Peyer's patch (tissue), 4 donors: Measurements from ENCODE around the gene ARHGAP28.

Source experiments
- POLR2A ChIP-seq, 2 donors: fragments of 450-650 bp; IDR thresholded peaks; one replicate each; pipeline ENCODE4 v1.5.1; 2017; ENCODE audit warnings: antibody characterized with exemption in 2 of 2, mild to moderate bottlenecking in 2 of 2, moderate library complexity in 2 of 2
- TF ChIP-seq, protein P1 (sequence below), 6 experiments: fragments of 450-650 bp in 4 of 6; fragments of 200-600 bp in 2 of 6; sonication (generic) in 1 of 6; IDR thresholded peaks; one replicate each; pipeline ENCODE4 v1.5.1; 2017 to 2019; ENCODE audit warnings: antibody characterized with exemption in 6 of 6, mild to moderate bottlenecking in 3 of 6, moderate library complexity in 1 of 6

DNA sequence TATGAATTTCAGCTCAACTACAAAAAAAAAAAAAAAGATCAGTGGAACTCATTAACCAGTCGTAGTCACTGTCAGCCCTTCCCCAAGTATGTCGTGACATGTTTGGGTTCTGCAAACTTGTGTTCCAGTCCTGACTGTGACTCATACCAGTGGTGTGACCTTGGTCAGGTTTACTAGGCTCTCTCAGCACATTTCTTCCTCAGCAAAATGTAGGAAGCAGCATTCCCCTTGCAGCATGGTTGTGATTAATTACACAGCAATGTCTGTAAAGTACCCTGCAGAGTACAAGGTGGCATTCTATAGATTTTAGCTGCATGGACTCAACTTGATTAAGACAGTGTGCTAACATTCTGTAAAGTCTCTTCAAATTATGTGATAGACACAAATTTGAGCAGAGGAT is 231.1 kb downstream of the ARHGAP28 start:
- TF ChIP-seq, protein P1, sequence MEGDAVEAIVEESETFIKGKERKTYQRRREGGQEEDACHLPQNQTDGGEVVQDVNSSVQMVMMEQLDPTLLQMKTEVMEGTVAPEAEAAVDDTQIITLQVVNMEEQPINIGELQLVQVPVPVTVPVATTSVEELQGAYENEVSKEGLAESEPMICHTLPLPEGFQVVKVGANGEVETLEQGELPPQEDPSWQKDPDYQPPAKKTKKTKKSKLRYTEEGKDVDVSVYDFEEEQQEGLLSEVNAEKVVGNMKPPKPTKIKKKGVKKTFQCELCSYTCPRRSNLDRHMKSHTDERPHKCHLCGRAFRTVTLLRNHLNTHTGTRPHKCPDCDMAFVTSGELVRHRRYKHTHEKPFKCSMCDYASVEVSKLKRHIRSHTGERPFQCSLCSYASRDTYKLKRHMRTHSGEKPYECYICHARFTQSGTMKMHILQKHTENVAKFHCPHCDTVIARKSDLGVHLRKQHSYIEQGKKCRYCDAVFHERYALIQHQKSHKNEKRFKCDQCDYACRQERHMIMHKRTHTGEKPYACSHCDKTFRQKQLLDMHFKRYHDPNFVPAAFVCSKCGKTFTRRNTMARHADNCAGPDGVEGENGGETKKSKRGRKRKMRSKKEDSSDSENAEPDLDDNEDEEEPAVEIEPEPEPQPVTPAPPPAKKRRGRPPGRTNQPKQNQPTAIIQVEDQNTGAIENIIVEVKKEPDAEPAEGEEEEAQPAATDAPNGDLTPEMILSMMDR (IDR thresholded peaks at IDR 0.05): no peak
- TF ChIP-seq POLR2A (IDR thresholded peaks at IDR 0.05): no peak
